NCI-H128 (cell line): ENCODE data around the gene CYP24A1.

Experiments
- DNase-seq: peaks from one replicate; lab custom pipeline; 2025; ENCODE audit not compliant: unreplicated experiment; lab: John Stamatoyannopoulos, UW

Gene CYP24A1

GRCh38 chr20:54173653-54174456 is at the start of gene CYP24A1:
TSS of gene CYP24A1 (minus strand) at chr20:54173986. CDS start at chr20:54173579, 407 bp downstream.
- DNase-seq = no peak

- DNase-seq = no peak
Observed at GRCh38 chr20:54223285-54223684, 49.5 kb upstream of the CYP24A1 start.

GRCh38 chr20:54221996-54222890 is 48.5 kb upstream of the CYP24A1 start:
- DNase-seq = no peak

- no peak for DNase-seq
Observed at GRCh38 chr20:54221353-54221752, 47.6 kb upstream of the CYP24A1 start.

- DNase-seq = no peak
Observed at GRCh38 chr20:54220722-54221121, 46.9 kb upstream of the CYP24A1 start.

- no peak for DNase-seq
Observed at GRCh38 chr20:54219751-54220426, 46.1 kb upstream of the CYP24A1 start.

- DNase-seq = no peak
Observed at GRCh38 chr20:54218470-54218869, 44.7 kb upstream of the CYP24A1 start.

GRCh38 chr20:54217762-54218161 is 44.0 kb upstream of the CYP24A1 start:
- no peak for DNase-seq

GRCh38 chr20:54215157-54215789 is 41.5 kb upstream of the CYP24A1 start:
- no peak for DNase-seq

- DNase-seq = no peak
Observed at GRCh38 chr20:54214566-54214965, 40.8 kb upstream of the CYP24A1 start.

- no peak for DNase-seq
Observed at GRCh38 chr20:54212871-54213270, 39.1 kb upstream of the CYP24A1 start.

- no peak for DNase-seq
Observed at GRCh38 chr20:54212226-54212625, 38.4 kb upstream of the CYP24A1 start.

- no peak for DNase-seq
Observed at GRCh38 chr20:54209216-54209813, 35.5 kb upstream of the CYP24A1 start.

GRCh38 chr20:54208548-54209176 is 34.9 kb upstream of the CYP24A1 start:
- no peak for DNase-seq

GRCh38 chr20:54207743-54208547 is 34.2 kb upstream of the CYP24A1 start, which contains the start of gene PFDN4:
TSS of gene PFDN4 (plus strand) at chr20:54208087. CDS start at chr20:54208101, 14 bp downstream.
- peak; percentile 61 for DNase-seq

- no peak for DNase-seq
Observed at GRCh38 chr20:54207053-54207742, 33.4 kb upstream of the CYP24A1 start.

GRCh38 chr20:54205450-54205849 is 31.7 kb upstream of the CYP24A1 start:
- DNase-seq = no peak

- no peak for DNase-seq
Observed at GRCh38 chr20:54204481-54204880, 30.7 kb upstream of the CYP24A1 start.

GRCh38 chr20:54204063-54204462 is 30.3 kb upstream of the CYP24A1 start:
- no peak for DNase-seq
